Measurements from ENCODE around the gene FSIP1. TPM values are rescaled to one million over a fixed set of nuclear protein-coding genes. Genes with fewer than 3 reads are reported as not detected.

FSIP1 gene
- total and polyA plus RNA-seq, 9 of the 15 experiments (the other 6 are each of a cell fraction or from before 2014, with no cell fraction given): 0.07 to 0.51 (median 0.29) TPM

DNA sequence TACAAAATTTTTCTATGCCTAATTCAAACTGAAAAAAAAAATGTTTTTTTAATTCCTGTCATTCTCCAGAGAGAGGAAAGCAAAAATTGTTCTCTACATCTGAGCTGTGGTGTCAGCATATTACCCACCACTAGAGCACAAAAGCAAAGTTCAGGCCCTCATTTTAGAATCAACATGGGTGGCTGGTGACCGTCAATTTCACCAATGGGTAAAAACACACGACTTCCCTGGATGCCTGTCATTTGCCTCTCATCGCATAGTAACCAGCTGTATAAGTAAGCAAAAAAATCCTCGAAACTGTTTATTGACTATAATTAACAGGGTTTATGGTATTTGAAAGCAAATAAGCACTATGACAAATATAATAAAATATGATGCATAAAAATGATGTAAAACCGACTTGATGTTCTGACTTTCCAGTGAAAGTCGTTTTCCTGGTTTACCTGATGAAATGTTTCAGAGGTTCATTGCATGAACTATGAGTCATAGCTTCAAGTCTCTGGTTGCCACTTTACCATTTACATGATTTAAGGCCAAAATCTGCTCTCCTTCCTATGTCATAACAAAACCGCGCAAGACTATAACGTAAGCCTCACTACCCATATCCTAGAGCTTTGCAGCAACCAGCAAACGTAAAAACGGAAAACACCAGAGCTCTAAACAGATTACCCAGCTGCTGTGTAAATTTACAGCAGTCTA is 141.3 kb downstream of the FSIP1 start (continued):
- TF ChIP-seq ZNF280A (IDR thresholded peaks at IDR 0.05; ENCODE audit: low read depth, partially characterized antibody) (no peak), U2AF1 (optimal IDR thresholded peaks at IDR 0.05; ENCODE audit: low read depth, low read length) (no peak), FOSL1 (tag; conservative IDR thresholded peaks at IDR 0.05) (peak; percentile 33; the same call in 1 of the 2 replicates), DMBX1 (CRISPR knock-in tag; IDR thresholded peaks at IDR 0.05; ENCODE audit: borderline replicate concordance) (no peak), VEZF1 (CRISPR knock-in tag; IDR thresholded peaks at IDR 0.05) (no peak), HBP1 (CRISPR knock-in tag; IDR thresholded peaks at IDR 0.05) (no peak), CEBPG (CRISPR knock-in tag; IDR thresholded peaks at IDR 0.05) (no peak), CEBPG (tag; conservative IDR thresholded peaks at IDR 0.05 in 1 of 2, IDR thresholded peaks at IDR 0.05 in 1 of 2) (peak in 1 of 2 experiments; percentile 36; a peak in 2 of 4 replicates), JUND (IDR thresholded peaks at IDR 0.05; ENCODE audit: borderline replicate concordance, low read depth, low read length) (peak; percentile 7; the same call in 1 of the 2 replicates), JUND (tag; IDR thresholded peaks at IDR 0.05; ENCODE audit: borderline replicate concordance, low read depth, low read length) (no peak), POLR3A (IDR thresholded peaks at IDR 0.05; ENCODE audit: borderline replicate concordance, extremely low read depth, insufficient read depth, insufficient read length) (no peak)
- TF ChIP-seq, protein P1, sequence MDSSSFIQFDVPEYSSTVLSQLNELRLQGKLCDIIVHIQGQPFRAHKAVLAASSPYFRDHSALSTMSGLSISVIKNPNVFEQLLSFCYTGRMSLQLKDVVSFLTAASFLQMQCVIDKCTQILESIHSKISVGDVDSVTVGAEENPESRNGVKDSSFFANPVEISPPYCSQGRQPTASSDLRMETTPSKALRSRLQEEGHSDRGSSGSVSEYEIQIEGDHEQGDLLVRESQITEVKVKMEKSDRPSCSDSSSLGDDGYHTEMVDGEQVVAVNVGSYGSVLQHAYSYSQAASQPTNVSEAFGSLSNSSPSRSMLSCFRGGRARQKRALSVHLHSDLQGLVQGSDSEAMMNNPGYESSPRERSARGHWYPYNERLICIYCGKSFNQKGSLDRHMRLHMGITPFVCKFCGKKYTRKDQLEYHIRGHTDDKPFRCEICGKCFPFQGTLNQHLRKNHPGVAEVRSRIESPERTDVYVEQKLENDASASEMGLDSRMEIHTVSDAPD (CRISPR knock-in tag; IDR thresholded peaks at IDR 0.05): no peak

Measured in K562 (cell line).